Upper lobe of left lung (tissue), 4 donors: ENCODE results near the gene CCR5.

ENCODE experiments used
- CTCF ChIP-seq, 6 experiments: fragments of 450-650 bp in 4 of 6; fragments of 200-600 bp in 2 of 6; sonication (generic) in 2 of 6; IDR thresholded peaks; one replicate each; pipeline ENCODE4 v1.5.1; 2016 to 2019; ENCODE audit warnings: antibody characterized with exemption in 6 of 6
- EP300 ChIP-seq, 4 donors: sonication (generic); formaldehyde crosslinking; IDR thresholded peaks; one replicate each; pipeline ENCODE4 v1.5.1; 2017; ENCODE audit warnings: antibody characterized with exemption in 4 of 4, control low read depth in 2 of 4
- POLR2A ChIP-seq, 4 donors: fragments of 450-650 bp; IDR thresholded peaks; one replicate each; pipeline ENCODE4 v1.5.1; 2016 to 2017; ENCODE audit warnings: antibody characterized with exemption in 4 of 4, mild to moderate bottlenecking in 2 of 4

- no peak for TF ChIP-seq CTCF (IDR thresholded peaks at IDR 0.05)
- TF ChIP-seq POLR2A (IDR thresholded peaks at IDR 0.05) = no peak
- TF ChIP-seq EP300 (IDR thresholded peaks at IDR 0.05) = no peak
These were observed 47.3 kb downstream of the CCR5 start for GRCh38 chr3:46417841-46418611.
